HL-60 (cell line): ENCODE results near the gene SRP19.
"Not testable (repeated sequence)": the region's sequence is repeated elsewhere in the genome, so short reads cannot be mapped to it uniquely, and the experiment has no call there.

ENCODE experiments used
- DNase-seq, 2 experiments: peaks; one replicate each; pipeline ENCODE4 v3.0.0-alpha.2; 2010 to 2020; ENCODE audit warnings: low read depth in 1 of 2, low spot score in 1 of 2
- H3K27ac ChIP-seq: fragments of 250-450 bp; sonication (Bioruptor Pico); replicated peaks from 2 replicates; pipeline ENCODE4 v1.5.1; 2020; ENCODE audit warnings: mild to moderate bottlenecking, moderate library complexity
- H3K27me3 ChIP-seq: fragments of 250-450 bp; sonication (Bioruptor Pico); 2 replicates; pipeline ENCODE4 v1.5.1; 2021; ENCODE audit warnings: mild to moderate bottlenecking, moderate library complexity; ENCODE audit not compliant: insufficient read depth, poor library complexity, severe bottlenecking
- H3K4me3 ChIP-seq: replicated peaks from 2 replicates; pipeline ENCODE4 v1.5.1; 2011; ENCODE audit warnings: mild to moderate bottlenecking, control low read depth, low read length; ENCODE audit not compliant: insufficient read depth
- GABPA ChIP-seq: IDR thresholded peaks from 2 replicates; pipeline ENCODE4 v1.6.1; 2012; ENCODE audit warnings: low read depth
- POLR2AphosphoS5 ChIP-seq: IDR thresholded peaks from 2 replicates; pipeline ENCODE4 v1.6.1; 2012; ENCODE audit warnings: low read depth
- SPI1 ChIP-seq: IDR thresholded peaks from 2 replicates; pipeline ENCODE4 v1.6.1; 2012; ENCODE audit warnings: low read depth, mild to moderate bottlenecking, borderline replicate concordance
- TF ChIP-seq, protein P1 (sequence below): IDR thresholded peaks from 2 replicates; pipeline ENCODE4 v1.6.1; 2012; ENCODE audit warnings: low read depth; ENCODE audit not compliant: insufficient replicate concordance
- TF ChIP-seq, protein P2 (sequence below): IDR thresholded peaks from one replicate; pipeline ENCODE4 v1.5.1; 2011; ENCODE audit warnings: low read length, control low read depth, inconsistent platforms; ENCODE audit not compliant: insufficient read depth

Gene SRP19

DNA sequence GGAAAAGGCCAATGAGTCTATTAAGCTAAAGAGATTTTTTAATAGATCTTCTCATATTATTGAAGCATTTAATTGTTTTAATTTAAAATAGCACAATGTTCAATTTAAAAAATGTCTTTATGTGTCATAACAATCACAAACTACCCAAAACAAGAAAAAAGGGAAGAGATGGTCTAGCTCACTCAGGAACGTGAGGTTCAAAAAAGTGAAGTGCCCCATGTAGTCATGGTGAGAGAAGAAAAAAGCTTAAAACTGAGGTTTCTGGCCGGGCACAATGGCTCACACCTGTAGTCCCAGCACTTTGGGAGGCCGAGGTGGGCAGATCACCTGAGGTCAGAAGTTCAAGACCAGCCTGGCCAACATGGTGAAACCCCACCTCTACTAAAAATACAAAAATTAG is 43.9 kb downstream of the SRP19 start:
- peak; percentile 45; the same call in 1 of the 2 replicates for TF ChIP-seq SPI1
- H3K27ac ChIP-seq, H3K27me3 ChIP-seq, H3K4me3 ChIP-seq: not testable (repeated sequence)
- peak in 1 of 2 experiments; percentile 7 for DNase-seq

DNA sequence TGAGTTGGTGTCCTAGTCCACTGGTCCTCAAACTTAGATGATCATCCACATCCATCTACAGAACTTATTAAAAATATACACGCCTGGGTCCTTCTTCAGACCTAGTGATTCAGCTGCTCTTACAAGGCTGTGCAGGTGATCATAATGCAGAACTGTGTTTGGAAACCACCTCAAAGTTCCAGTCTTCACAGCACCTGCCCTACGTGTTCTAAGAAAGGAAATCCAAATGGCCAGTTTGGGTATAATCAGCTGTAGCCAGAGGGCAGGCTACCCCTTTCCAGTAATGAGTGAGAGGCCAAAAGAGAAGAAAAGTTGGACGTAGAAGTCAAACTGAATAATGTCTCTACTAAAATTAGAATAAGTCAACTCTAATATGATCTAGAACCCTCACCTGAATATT is 45.5 kb downstream of the SRP19 start:
- DNase-seq, result no peak
- TF ChIP-seq SPI1 (no peak), GABPA (no peak), POLR2AphosphoS5 (no peak)
- TF ChIP-seq, protein P1, sequence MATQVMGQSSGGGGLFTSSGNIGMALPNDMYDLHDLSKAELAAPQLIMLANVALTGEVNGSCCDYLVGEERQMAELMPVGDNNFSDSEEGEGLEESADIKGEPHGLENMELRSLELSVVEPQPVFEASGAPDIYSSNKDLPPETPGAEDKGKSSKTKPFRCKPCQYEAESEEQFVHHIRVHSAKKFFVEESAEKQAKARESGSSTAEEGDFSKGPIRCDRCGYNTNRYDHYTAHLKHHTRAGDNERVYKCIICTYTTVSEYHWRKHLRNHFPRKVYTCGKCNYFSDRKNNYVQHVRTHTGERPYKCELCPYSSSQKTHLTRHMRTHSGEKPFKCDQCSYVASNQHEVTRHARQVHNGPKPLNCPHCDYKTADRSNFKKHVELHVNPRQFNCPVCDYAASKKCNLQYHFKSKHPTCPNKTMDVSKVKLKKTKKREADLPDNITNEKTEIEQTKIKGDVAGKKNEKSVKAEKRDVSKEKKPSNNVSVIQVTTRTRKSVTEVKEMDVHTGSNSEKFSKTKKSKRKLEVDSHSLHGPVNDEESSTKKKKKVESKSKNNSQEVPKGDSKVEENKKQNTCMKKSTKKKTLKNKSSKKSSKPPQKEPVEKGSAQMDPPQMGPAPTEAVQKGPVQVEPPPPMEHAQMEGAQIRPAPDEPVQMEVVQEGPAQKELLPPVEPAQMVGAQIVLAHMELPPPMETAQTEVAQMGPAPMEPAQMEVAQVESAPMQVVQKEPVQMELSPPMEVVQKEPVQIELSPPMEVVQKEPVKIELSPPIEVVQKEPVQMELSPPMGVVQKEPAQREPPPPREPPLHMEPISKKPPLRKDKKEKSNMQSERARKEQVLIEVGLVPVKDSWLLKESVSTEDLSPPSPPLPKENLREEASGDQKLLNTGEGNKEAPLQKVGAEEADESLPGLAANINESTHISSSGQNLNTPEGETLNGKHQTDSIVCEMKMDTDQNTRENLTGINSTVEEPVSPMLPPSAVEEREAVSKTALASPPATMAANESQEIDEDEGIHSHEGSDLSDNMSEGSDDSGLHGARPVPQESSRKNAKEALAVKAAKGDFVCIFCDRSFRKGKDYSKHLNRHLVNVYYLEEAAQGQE, result no peak
- TF ChIP-seq, protein P2, sequence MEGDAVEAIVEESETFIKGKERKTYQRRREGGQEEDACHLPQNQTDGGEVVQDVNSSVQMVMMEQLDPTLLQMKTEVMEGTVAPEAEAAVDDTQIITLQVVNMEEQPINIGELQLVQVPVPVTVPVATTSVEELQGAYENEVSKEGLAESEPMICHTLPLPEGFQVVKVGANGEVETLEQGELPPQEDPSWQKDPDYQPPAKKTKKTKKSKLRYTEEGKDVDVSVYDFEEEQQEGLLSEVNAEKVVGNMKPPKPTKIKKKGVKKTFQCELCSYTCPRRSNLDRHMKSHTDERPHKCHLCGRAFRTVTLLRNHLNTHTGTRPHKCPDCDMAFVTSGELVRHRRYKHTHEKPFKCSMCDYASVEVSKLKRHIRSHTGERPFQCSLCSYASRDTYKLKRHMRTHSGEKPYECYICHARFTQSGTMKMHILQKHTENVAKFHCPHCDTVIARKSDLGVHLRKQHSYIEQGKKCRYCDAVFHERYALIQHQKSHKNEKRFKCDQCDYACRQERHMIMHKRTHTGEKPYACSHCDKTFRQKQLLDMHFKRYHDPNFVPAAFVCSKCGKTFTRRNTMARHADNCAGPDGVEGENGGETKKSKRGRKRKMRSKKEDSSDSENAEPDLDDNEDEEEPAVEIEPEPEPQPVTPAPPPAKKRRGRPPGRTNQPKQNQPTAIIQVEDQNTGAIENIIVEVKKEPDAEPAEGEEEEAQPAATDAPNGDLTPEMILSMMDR, result no peak
- no peak overlapping the region for H3K4me3 ChIP-seq
- H3K27ac ChIP-seq, result no peak overlapping the region
- H3K27me3 ChIP-seq, result no peaks in the 10 kb centered on the region

DNA sequence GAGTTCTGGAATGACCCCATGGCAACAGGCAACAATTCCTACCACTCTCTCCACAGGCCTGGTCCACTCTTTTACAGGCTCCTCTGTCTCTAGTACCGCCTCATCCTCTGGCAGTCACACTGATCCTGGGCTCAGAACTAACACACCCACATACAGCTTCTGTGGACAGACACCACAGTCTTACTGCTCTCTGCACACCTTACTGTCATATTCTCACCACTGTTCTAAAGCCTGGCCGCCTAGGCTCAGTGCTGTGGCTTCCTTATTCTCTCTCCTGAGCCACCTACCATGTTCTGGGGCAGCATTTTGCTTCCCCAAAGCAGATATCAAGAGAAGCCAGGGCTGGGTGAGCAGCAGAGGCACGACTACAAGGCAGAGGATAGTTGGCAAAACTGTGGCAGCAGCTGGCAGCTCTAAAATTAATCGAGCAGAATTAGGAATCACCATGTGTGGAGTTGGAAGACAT is 46.1 kb downstream of the SRP19 start:
- no peaks in the 10 kb centered on the region for H3K27me3 ChIP-seq
- peak in 1 of 2 experiments; percentile 4 for DNase-seq
- H3K4me3 ChIP-seq, result no peak overlapping the region
- no peak overlapping the region for H3K27ac ChIP-seq
- TF ChIP-seq GABPA (no peak), POLR2AphosphoS5 (no peak), SPI1 (no peak)
- TF ChIP-seq, protein P1, result no peak
- TF ChIP-seq, protein P2, result no peak

DNA sequence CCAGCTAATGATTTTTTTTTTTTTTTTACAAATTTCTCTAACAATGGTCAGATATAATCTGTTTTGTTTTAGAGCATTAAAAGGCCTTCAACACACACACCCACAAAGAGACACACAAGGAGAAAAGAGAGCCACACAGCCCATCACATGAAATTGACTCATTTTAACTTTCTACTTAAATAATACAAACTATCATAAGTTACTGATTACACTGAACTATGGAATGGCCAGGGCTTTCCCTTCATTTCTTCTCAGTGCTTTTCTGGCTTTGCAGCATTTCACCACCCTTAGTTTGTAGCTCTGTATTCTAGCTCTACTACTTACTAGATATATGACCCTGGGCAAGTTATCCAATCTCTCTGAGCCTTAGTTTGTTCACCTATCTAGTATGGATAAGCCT is 47.8 kb downstream of the SRP19 start:
- Histone ChIP-seq H3K4me3 (no peak overlapping the region), H3K27ac (no peak overlapping the region), H3K27me3 (no peaks in the 10 kb centered on the region)
- TF ChIP-seq POLR2AphosphoS5, result no peak
- TF ChIP-seq, protein P2, result no peak
- TF ChIP-seq, protein P1, result no peak
- no peak for TF ChIP-seq SPI1
- TF ChIP-seq GABPA, result no peak
- DNase-seq, result no peak
